Measurements from ENCODE around the gene POSTN.
A peak's percentile ranks its signal among the peaks of the same experiment; 100 is the strongest.

POSTN gene

DNA sequence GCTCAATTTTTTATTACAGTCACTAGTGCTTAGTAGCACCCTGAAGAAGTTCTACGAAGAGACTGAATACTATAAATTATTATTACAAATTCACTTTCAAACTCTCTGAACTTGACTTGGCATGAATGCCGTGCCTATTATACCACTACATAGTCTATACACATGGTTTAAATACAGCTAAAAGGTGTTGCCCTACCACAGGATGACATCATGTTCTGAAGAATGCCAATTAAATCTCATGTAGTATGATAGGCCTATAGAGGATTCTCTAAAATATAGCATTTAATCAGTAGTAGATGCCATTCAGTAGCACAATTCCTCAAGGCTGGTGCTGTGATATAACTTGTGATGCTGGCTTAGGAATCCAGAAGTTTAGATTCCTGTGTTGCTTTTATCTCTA, 16.7 kb upstream of the POSTN start:
- DNase-seq (ENCODE audit: low read depth) = no peak
- no peak overlapping the region for H3K4me3 ChIP-seq (ENCODE audit: low read depth, low read length)
- TF ChIP-seq, protein P1, sequence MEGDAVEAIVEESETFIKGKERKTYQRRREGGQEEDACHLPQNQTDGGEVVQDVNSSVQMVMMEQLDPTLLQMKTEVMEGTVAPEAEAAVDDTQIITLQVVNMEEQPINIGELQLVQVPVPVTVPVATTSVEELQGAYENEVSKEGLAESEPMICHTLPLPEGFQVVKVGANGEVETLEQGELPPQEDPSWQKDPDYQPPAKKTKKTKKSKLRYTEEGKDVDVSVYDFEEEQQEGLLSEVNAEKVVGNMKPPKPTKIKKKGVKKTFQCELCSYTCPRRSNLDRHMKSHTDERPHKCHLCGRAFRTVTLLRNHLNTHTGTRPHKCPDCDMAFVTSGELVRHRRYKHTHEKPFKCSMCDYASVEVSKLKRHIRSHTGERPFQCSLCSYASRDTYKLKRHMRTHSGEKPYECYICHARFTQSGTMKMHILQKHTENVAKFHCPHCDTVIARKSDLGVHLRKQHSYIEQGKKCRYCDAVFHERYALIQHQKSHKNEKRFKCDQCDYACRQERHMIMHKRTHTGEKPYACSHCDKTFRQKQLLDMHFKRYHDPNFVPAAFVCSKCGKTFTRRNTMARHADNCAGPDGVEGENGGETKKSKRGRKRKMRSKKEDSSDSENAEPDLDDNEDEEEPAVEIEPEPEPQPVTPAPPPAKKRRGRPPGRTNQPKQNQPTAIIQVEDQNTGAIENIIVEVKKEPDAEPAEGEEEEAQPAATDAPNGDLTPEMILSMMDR (conservative IDR thresholded peaks at IDR 0.05; ENCODE audit: low read depth, low read length) = no peak

DNA sequence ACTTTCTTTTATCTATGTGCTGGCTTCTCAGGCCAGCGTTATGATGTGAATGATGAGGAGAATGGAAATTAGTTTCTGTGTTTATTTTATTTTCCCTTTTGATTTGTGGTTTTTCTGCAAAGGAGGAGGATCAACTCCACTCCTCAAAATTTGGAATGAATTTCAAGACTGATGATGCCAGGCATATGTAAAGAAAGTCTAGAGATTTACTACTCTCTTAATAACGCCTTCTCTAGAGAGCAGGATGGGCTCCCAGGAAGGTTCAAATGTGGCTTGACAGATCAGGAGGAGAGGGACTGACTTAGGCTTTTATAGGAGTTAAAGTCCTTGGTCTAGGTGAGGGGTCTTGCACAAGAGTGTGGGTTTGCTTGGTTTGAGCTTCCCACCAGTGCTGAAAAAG, 15.1 kb upstream of the POSTN start:
- DNase-seq (ENCODE audit: low read depth) = no peak
- TF ChIP-seq, protein P1 (conservative IDR thresholded peaks at IDR 0.05; ENCODE audit: low read depth, low read length) = no peak
- H3K4me3 ChIP-seq (ENCODE audit: low read depth, low read length) = no peak overlapping the region

DNA sequence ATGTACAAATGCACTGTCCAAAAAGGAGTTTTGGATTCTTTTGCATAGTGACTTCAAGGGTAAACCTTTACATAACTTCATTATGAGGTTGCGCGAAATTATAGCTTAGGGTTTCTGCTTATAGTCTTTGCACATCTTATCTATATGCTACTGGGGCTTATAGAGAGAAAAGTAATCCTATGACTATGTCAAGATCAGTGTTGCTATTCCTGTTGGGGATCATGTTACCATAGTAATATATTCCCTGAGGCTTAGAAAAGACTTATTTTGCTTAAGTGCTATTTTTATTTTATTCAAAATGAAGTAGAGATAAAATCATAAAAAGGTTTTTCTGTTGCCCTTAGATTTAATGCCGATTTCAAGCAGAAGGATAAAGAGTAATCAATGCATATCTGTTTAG, 14.7 kb upstream of the POSTN start:
- H3K4me3 ChIP-seq (ENCODE audit: low read depth, low read length) = no peak overlapping the region
- TF ChIP-seq, protein P1 (conservative IDR thresholded peaks at IDR 0.05; ENCODE audit: low read depth, low read length) = no peak
- no peak for DNase-seq (ENCODE audit: low read depth)

DNA sequence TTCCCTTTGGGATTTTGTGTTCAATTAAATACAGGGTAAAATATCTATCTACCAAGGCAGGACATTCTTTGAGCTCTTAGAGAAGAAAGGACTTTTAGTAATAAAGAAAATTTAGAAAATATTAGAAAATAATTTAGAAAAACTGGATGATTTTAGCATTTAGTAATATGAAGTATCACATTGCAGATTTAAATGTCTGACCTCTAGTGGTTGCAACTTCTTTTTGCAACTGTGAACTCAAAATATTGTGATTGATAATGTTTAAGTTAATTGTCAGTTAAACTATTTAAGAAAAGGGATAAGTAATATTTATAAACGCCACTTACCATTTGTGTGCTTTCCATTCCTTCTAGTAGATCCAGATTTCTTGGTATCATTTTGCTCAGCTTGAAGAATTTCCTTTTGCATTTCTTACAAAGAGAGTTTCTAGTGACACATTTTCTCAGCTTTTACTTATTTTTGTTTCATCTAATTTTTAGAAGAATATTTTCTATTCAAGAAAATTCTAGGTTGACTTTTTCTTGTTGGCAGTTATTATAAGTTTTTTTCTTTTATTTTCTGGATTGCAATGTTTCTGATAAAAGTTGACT, 10.3 kb upstream of the POSTN start:
- H3K4me3 ChIP-seq (ENCODE audit: low read depth, low read length) = no peak overlapping the region
- DNase-seq (ENCODE audit: low read depth) = peak; percentile 44
- TF ChIP-seq, protein P1 (conservative IDR thresholded peaks at IDR 0.05; ENCODE audit: low read depth, low read length) = peak; percentile 57

DNA sequence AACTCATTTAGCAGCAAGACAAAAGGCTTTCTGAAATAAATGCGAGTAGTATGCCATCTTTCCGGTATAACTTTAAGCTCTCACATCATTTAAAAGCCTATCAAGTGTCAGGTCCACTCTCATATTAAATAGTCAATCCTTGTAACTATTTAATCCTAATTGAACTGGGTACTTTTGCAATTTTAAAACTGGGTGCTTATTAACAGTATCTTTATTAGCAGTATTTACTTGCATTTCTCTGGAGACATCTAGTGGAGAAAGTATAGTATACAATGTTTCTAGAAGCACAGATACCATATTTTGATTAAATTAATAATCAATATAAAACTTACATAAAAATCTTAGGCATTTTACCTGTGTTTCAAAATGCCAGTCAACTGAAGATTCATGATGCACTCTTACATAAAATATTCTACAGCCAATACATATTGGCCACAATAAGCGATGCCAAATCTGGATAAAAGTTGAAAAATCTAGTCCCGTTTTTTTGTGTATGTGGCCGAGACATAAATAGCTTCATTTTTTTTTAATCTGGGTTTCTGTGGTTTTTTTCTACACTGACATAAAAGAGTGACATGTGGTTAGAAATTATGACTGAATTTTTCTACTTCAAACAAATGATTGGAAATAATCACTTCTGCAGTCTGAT, 4.3 kb upstream of the POSTN start:
- DNase-seq (ENCODE audit: low read depth) = peak; percentile 61
- H3K4me3 ChIP-seq (ENCODE audit: low read depth, low read length) = no peak overlapping the region
- TF ChIP-seq, protein P1 (conservative IDR thresholded peaks at IDR 0.05; ENCODE audit: low read depth, low read length) = peak; percentile 62

DNA sequence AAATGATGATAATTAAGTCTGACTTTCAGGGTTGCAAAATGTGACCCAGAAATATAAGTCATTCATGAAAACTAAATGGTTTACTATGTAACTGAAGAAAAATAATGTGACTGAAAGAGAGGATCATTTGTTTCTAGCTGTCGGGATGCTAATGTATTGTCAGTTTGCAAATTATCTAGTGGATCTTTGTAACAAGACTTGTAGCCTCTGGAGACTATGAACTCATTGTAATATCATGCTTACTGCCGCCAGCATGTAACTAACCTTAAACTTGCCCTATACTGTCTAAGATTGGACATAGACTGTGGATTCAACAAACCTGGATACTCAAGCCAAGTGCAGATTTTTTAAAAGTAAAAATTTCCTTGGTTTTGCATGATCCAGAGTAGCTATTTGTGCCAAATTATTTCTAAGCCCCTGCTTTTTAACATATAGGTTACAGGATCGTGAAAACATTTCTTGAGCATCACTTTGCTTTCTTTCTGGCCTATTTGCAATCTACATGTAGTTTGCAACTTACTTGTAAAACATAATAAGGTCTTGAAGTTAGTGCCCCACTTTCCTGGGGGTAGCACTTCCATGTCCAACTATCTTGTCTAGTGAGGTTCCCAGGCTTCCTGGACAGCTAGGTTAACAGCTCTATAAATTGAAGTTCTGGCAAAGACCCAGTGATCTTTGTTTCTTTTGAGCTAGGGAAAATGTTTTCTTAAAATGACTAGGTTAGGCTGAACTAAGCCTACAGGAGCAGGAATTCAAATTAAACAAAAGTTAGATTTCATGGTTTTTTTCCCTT, 3.3 kb upstream of the POSTN start:
- no peak overlapping the region for H3K4me3 ChIP-seq (ENCODE audit: low read depth, low read length)
- no peak for DNase-seq (ENCODE audit: low read depth)
- TF ChIP-seq, protein P1 (conservative IDR thresholded peaks at IDR 0.05; ENCODE audit: low read depth, low read length) = no peak
